ENCODE data around the gene SLC26A9.

SLC26A9 gene

GRCh38 chr1:205983925-205984725 lies 40.9 kb upstream of the SLC26A9 start:
- 0 out of 2 replicates have a peak overlapping the region, but pooled peaks have one; percentile 6 for H3K4me2 ChIP-seq
- no peaks in the 10 kb centered on the region for H3K27me3 ChIP-seq
- TF ChIP-seq Cebpa-rat (IDR thresholded peaks at IDR 0.05) = no peak
- no peaks in the 10 kb centered on the region for H4K20me1 ChIP-seq
- H3K27ac ChIP-seq = no peak overlapping the region
- peaks cover 47% of the 10 kb centered on the region for H3K4me1 ChIP-seq
- H3K9me3 ChIP-seq = no peaks in the 10 kb centered on the region
- H3K9ac ChIP-seq = no peak overlapping the region
- H3K4me3 ChIP-seq = no peak overlapping the region
- H3K36me3 ChIP-seq = no peaks in the 10 kb centered on the region

GRCh38 chr1:205981257-205981656 lies 38.0 kb upstream of the SLC26A9 start:
- no peaks in the 10 kb centered on the region for H3K27me3 ChIP-seq
- no peak overlapping the region for H3K4me3 ChIP-seq
- no peak for TF ChIP-seq Cebpa-rat (IDR thresholded peaks at IDR 0.05)
- no peak overlapping the region for H3K27ac ChIP-seq
- no peak overlapping the region for H3K4me2 ChIP-seq
- no peaks in the 10 kb centered on the region for H3K36me3 ChIP-seq
- no peaks in the 10 kb centered on the region for H3K9me3 ChIP-seq
- H3K9ac ChIP-seq = no peak overlapping the region
- peaks cover 38% of the 10 kb centered on the region for H3K4me1 ChIP-seq
- H4K20me1 ChIP-seq = no peaks in the 10 kb centered on the region

- Histone ChIP-seq H3K9ac (no peak overlapping the region), H3K27ac (no peak overlapping the region), H3K36me3 (no peaks in the 10 kb centered on the region), H3K4me1 (peaks cover 44% of the 10 kb centered on the region), H3K4me3 (no peak overlapping the region), H3K4me2 (peak overlapping the region; percentile 34), H3K9me3 (no peaks in the 10 kb centered on the region), H4K20me1 (no peaks in the 10 kb centered on the region), H3K27me3 (no peaks in the 10 kb centered on the region)
- no peak for TF ChIP-seq Cebpa-rat (IDR thresholded peaks at IDR 0.05)
These were observed 37.1 kb upstream of the SLC26A9 start for GRCh38 chr1:205980237-205980870.

- TF ChIP-seq Cebpa-rat (IDR thresholded peaks at IDR 0.05) = no peak
- H3K9me3 ChIP-seq = no peaks in the 10 kb centered on the region
- H3K36me3 ChIP-seq = no peaks in the 10 kb centered on the region
- H3K4me1 ChIP-seq = peaks cover 40% of the 10 kb centered on the region
- H3K4me2 ChIP-seq = no peak overlapping the region
- no peaks in the 10 kb centered on the region for H3K27me3 ChIP-seq
- no peaks in the 10 kb centered on the region for H4K20me1 ChIP-seq
- peak overlapping the region; percentile 23; the same call in 1 of the 2 replicates for H3K27ac ChIP-seq
- no peak overlapping the region for H3K9ac ChIP-seq
- H3K4me3 ChIP-seq = no peak overlapping the region
These were observed 36.0 kb upstream of the SLC26A9 start for GRCh38 chr1:205979301-205979700.

- Histone ChIP-seq H3K4me3 (no peak overlapping the region), H3K4me1 (peaks cover 36% of the 10 kb centered on the region), H3K9me3 (no peaks in the 10 kb centered on the region), H3K9ac (no peak overlapping the region), H3K27me3 (no peaks in the 10 kb centered on the region), H4K20me1 (no peaks in the 10 kb centered on the region), H3K36me3 (no peaks in the 10 kb centered on the region), H3K4me2 (no peak overlapping the region), H3K27ac (no peak overlapping the region)
- no peak for TF ChIP-seq Cebpa-rat (IDR thresholded peaks at IDR 0.05)
These were observed 35.4 kb upstream of the SLC26A9 start for GRCh38 chr1:205978676-205979075.

GRCh38 chr1:205977402-205978014 lies 34.3 kb upstream of the SLC26A9 start:
- Histone ChIP-seq H3K27ac (no peak overlapping the region), H4K20me1 (no peaks in the 10 kb centered on the region), H3K36me3 (no peaks in the 10 kb centered on the region), H3K4me3 (no peak overlapping the region), H3K4me2 (peak overlapping the region; percentile 78), H3K27me3 (no peaks in the 10 kb centered on the region), H3K9me3 (no peaks in the 10 kb centered on the region), H3K9ac (no peak overlapping the region), H3K4me1 (peaks cover 38% of the 10 kb centered on the region)
- no peak for TF ChIP-seq Cebpa-rat (IDR thresholded peaks at IDR 0.05)

GRCh38 chr1:205976708-205977401 lies 33.6 kb upstream of the SLC26A9 start:
- peak overlapping the region; percentile 56; the same call in 1 of the 2 replicates for H3K27ac ChIP-seq
- H3K4me1 ChIP-seq = peaks cover 44% of the 10 kb centered on the region
- no peaks in the 10 kb centered on the region for H3K27me3 ChIP-seq
- peak overlapping the region; percentile 78 for H3K4me2 ChIP-seq
- H3K4me3 ChIP-seq = no peak overlapping the region
- no peaks in the 10 kb centered on the region for H3K36me3 ChIP-seq
- peak overlapping the region; percentile 41; the same call in 1 of the 2 replicates for H3K9ac ChIP-seq
- TF ChIP-seq Cebpa-rat (IDR thresholded peaks at IDR 0.05) = no peak
- no peaks in the 10 kb centered on the region for H4K20me1 ChIP-seq
- no peaks in the 10 kb centered on the region for H3K9me3 ChIP-seq

- Histone ChIP-seq H3K36me3 (no peaks in the 10 kb centered on the region), H3K4me1 (peaks cover 52% of the 10 kb centered on the region), H3K9ac (peak overlapping the region; percentile 41; the same call in 1 of the 2 replicates), H3K9me3 (no peaks in the 10 kb centered on the region), H3K27me3 (no peaks in the 10 kb centered on the region), H3K4me2 (peak overlapping the region; percentile 78), H3K4me3 (no peak overlapping the region), H4K20me1 (no peaks in the 10 kb centered on the region), H3K27ac (peak overlapping the region; percentile 53)
- TF ChIP-seq Cebpa-rat (IDR thresholded peaks at IDR 0.05) = no peak
These were observed 32.8 kb upstream of the SLC26A9 start for GRCh38 chr1:205976036-205976435.

GRCh38 chr1:205975387-205975998 lies 32.2 kb upstream of the SLC26A9 start:
- no peak for TF ChIP-seq Cebpa-rat (IDR thresholded peaks at IDR 0.05)
- no peak overlapping the region; the same call in 1 of the 2 replicates for H3K9ac ChIP-seq
- no peaks in the 10 kb centered on the region for H3K9me3 ChIP-seq
- H3K27me3 ChIP-seq = no peaks in the 10 kb centered on the region
- H3K4me3 ChIP-seq = no peak overlapping the region
- no peaks in the 10 kb centered on the region for H4K20me1 ChIP-seq
- H3K27ac ChIP-seq = peak overlapping the region; percentile 53
- no peaks in the 10 kb centered on the region for H3K36me3 ChIP-seq
- H3K4me2 ChIP-seq = peak overlapping the region; percentile 78; the same call in 1 of the 2 replicates
- peaks cover 57% of the 10 kb centered on the region for H3K4me1 ChIP-seq
